Measurements from ENCODE around the gene FXYD2.

The FXYD2 gene

GRCh38 chr11:117782101-117782500 is 42.4 kb downstream of the FXYD2 start:
- no peak for DNase-seq (ENCODE audit: low read depth, low spot score)
- H3K27me3 ChIP-seq (ENCODE audit: insufficient read depth, insufficient read length), result no peaks in the 10 kb centered on the region
- no peak overlapping the region for H3K4me3 ChIP-seq (ENCODE audit: insufficient read length, low read depth)
- H3K9me3 ChIP-seq (ENCODE audit: insufficient read depth, low read length), result no peaks in the 10 kb centered on the region
- H3K4me1 ChIP-seq (ENCODE audit: insufficient read depth, insufficient read length), result peaks cover 3% of the 10 kb centered on the region
- H3K9ac ChIP-seq (ENCODE audit: insufficient read length, low read depth), result no peak overlapping the region
- no peak for TF ChIP-seq ZNF274 (IDR thresholded peaks at IDR 0.05; ENCODE audit: low read depth, low read length)
- no peak for TF ChIP-seq SUZ12 (IDR thresholded peaks at IDR 0.05; ENCODE audit: extremely low read depth, insufficient read depth, insufficient read length)
- no peak for TF ChIP-seq YY1 (IDR thresholded peaks at IDR 0.05; ENCODE audit: insufficient read depth, insufficient read length)
- H3K36me3 ChIP-seq (ENCODE audit: insufficient read depth, insufficient read length, low read length), result no peaks in the 10 kb centered on the region

- Histone ChIP-seq H3K9ac (ENCODE audit: insufficient read length, low read depth) (no peak overlapping the region), H3K4me1 (ENCODE audit: insufficient read depth, insufficient read length) (peaks cover 3% of the 10 kb centered on the region), H3K4me3 (ENCODE audit: insufficient read length, low read depth) (no peak overlapping the region), H3K9me3 (ENCODE audit: insufficient read depth, low read length) (no peaks in the 10 kb centered on the region), H3K36me3 (ENCODE audit: insufficient read depth, insufficient read length, low read length) (no peaks in the 10 kb centered on the region), H3K27me3 (ENCODE audit: insufficient read depth, insufficient read length) (no peaks in the 10 kb centered on the region)
- DNase-seq (ENCODE audit: low read depth, low spot score), result no peak
- no peak for TF ChIP-seq YY1 (IDR thresholded peaks at IDR 0.05; ENCODE audit: insufficient read depth, insufficient read length)
- TF ChIP-seq SUZ12 (IDR thresholded peaks at IDR 0.05; ENCODE audit: extremely low read depth, insufficient read depth, insufficient read length), result no peak
- no peak for TF ChIP-seq ZNF274 (IDR thresholded peaks at IDR 0.05; ENCODE audit: low read depth, low read length)
These were observed 42.9 kb downstream of the FXYD2 start for GRCh38 chr11:117781627-117782026.

- Histone ChIP-seq H3K4me1 (ENCODE audit: insufficient read depth, insufficient read length) (peaks cover 3% of the 10 kb centered on the region), H3K9me3 (ENCODE audit: insufficient read depth, low read length) (no peaks in the 10 kb centered on the region), H3K36me3 (ENCODE audit: insufficient read depth, insufficient read length, low read length) (no peaks in the 10 kb centered on the region), H3K9ac (ENCODE audit: insufficient read length, low read depth) (no peak overlapping the region), H3K4me3 (ENCODE audit: insufficient read length, low read depth) (no peak overlapping the region), H3K27me3 (ENCODE audit: insufficient read depth, insufficient read length) (peaks cover 3% of the 10 kb centered on the region)
- no peak for DNase-seq (ENCODE audit: low read depth, low spot score)
- no peak for TF ChIP-seq YY1 (IDR thresholded peaks at IDR 0.05; ENCODE audit: insufficient read depth, insufficient read length)
- no peak for TF ChIP-seq ZNF274 (IDR thresholded peaks at IDR 0.05; ENCODE audit: low read depth, low read length)
- TF ChIP-seq SUZ12 (IDR thresholded peaks at IDR 0.05; ENCODE audit: extremely low read depth, insufficient read depth, insufficient read length), result no peak
These were observed 44.1 kb downstream of the FXYD2 start for GRCh38 chr11:117780456-117780855.

- Histone ChIP-seq H3K4me3 (ENCODE audit: insufficient read length, low read depth) (no peak overlapping the region), H3K9ac (ENCODE audit: insufficient read length, low read depth) (no peak overlapping the region), H3K36me3 (ENCODE audit: insufficient read depth, insufficient read length, low read length) (no peaks in the 10 kb centered on the region), H3K9me3 (ENCODE audit: insufficient read depth, low read length) (no peaks in the 10 kb centered on the region), H3K4me1 (ENCODE audit: insufficient read depth, insufficient read length) (peaks cover 2% of the 10 kb centered on the region), H3K27me3 (ENCODE audit: insufficient read depth, insufficient read length) (peaks cover 3% of the 10 kb centered on the region)
- DNase-seq (ENCODE audit: low read depth, low spot score), result no peak
- no peak for TF ChIP-seq ZNF274 (IDR thresholded peaks at IDR 0.05; ENCODE audit: low read depth, low read length)
- TF ChIP-seq YY1 (IDR thresholded peaks at IDR 0.05; ENCODE audit: insufficient read depth, insufficient read length), result no peak
- no peak for TF ChIP-seq SUZ12 (IDR thresholded peaks at IDR 0.05; ENCODE audit: extremely low read depth, insufficient read depth, insufficient read length)
These were observed 50.0 kb downstream of the FXYD2 start for GRCh38 chr11:117774553-117774952.

GRCh38 chr11:117772360-117772759 is 52.2 kb downstream of the FXYD2 start:
- Histone ChIP-seq H3K4me1 (ENCODE audit: insufficient read depth, insufficient read length) (peaks cover 2% of the 10 kb centered on the region), H3K4me3 (ENCODE audit: insufficient read length, low read depth) (no peak overlapping the region)
- TF ChIP-seq SUZ12 (IDR thresholded peaks at IDR 0.05; ENCODE audit: extremely low read depth, insufficient read depth, insufficient read length) (no peak), ZNF274 (IDR thresholded peaks at IDR 0.05; ENCODE audit: low read depth, low read length) (no peak), YY1 (IDR thresholded peaks at IDR 0.05; ENCODE audit: insufficient read depth, insufficient read length) (no peak)

GRCh38 chr11:117771841-117772240 is 52.7 kb downstream of the FXYD2 start:
- Histone ChIP-seq H3K4me1 (ENCODE audit: insufficient read depth, insufficient read length) (peaks cover 2% of the 10 kb centered on the region), H3K9me3 (ENCODE audit: insufficient read depth, low read length) (no peaks in the 10 kb centered on the region), H3K4me3 (ENCODE audit: insufficient read length, low read depth) (no peak overlapping the region), H3K9ac (ENCODE audit: insufficient read length, low read depth) (no peak overlapping the region), H3K27me3 (ENCODE audit: insufficient read depth, insufficient read length) (peaks cover 3% of the 10 kb centered on the region), H3K36me3 (ENCODE audit: insufficient read depth, insufficient read length, low read length) (no peaks in the 10 kb centered on the region)
- TF ChIP-seq SUZ12 (IDR thresholded peaks at IDR 0.05; ENCODE audit: extremely low read depth, insufficient read depth, insufficient read length), result no peak
- no peak for TF ChIP-seq YY1 (IDR thresholded peaks at IDR 0.05; ENCODE audit: insufficient read depth, insufficient read length)
- TF ChIP-seq ZNF274 (IDR thresholded peaks at IDR 0.05; ENCODE audit: low read depth, low read length), result no peak
- no peak for DNase-seq (ENCODE audit: low read depth, low spot score)

More at GRCh38 chr11:117772360-117772759, 52.2 kb downstream of the FXYD2 start:
- Histone ChIP-seq H3K36me3 (ENCODE audit: insufficient read depth, insufficient read length, low read length) (no peaks in the 10 kb centered on the region), H3K9ac (ENCODE audit: insufficient read length, low read depth) (no peak overlapping the region), H3K9me3 (ENCODE audit: insufficient read depth, low read length) (no peaks in the 10 kb centered on the region), H3K27me3 (ENCODE audit: insufficient read depth, insufficient read length) (peaks cover 3% of the 10 kb centered on the region)
- no peak for DNase-seq (ENCODE audit: low read depth, low spot score)

GRCh38 chr11:117771197-117771596 is 53.3 kb downstream of the FXYD2 start:
- Histone ChIP-seq H3K36me3 (ENCODE audit: insufficient read depth, insufficient read length, low read length) (no peaks in the 10 kb centered on the region), H3K9me3 (ENCODE audit: insufficient read depth, low read length) (no peaks in the 10 kb centered on the region), H3K4me1 (ENCODE audit: insufficient read depth, insufficient read length) (peaks cover 2% of the 10 kb centered on the region), H3K9ac (ENCODE audit: insufficient read length, low read depth) (no peak overlapping the region), H3K4me3 (ENCODE audit: insufficient read length, low read depth) (no peak overlapping the region), H3K27me3 (ENCODE audit: insufficient read depth, insufficient read length) (peaks cover 2% of the 10 kb centered on the region)
- DNase-seq (ENCODE audit: low read depth, low spot score), result no peak
- TF ChIP-seq SUZ12 (IDR thresholded peaks at IDR 0.05; ENCODE audit: extremely low read depth, insufficient read depth, insufficient read length) (no peak), YY1 (IDR thresholded peaks at IDR 0.05; ENCODE audit: insufficient read depth, insufficient read length) (no peak)
